ENCODE measurements around the gene CHPF2.
A peak's percentile ranks its signal among the peaks of the same experiment; 100 is the strongest.

Gene CHPF2

GRCh38 chr7:151207315-151207714 is 25.0 kb upstream of the CHPF2 start:
- no peak for DNase-seq

GRCh38 chr7:151207804-151208203 is 24.5 kb upstream of the CHPF2 start:
- DNase-seq, result no peak

DNA sequence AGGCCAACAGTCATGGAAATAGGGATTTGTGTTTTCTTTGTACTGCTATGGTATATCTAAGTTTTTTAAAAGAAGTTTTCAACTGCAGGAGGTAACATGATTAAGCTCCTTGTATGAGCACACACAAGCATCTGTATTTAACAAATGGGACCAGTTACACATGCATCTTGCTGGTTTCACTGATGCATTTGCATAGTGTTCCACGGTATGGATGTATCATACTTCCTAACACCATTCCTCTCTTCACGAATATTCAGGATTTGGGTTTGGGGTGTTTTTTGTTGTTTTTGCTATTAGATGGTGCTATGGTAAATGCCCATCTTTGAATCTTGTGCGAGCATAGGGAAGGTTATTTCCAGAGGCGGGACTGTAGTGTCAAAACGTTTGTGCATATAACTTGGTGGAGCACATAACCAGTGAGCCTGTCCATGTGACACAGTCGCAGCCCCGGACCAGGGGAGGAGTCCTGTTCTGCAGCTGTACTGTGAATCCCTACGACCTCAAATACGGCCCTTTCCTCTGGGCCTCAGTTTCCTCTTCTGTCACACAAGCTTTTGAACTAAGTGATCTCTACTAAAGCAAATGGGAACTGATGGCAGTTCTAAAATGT is 23.9 kb upstream of the CHPF2 start:
- DNase-seq, result no peak

GRCh38 chr7:151209588-151209987 is 22.7 kb upstream of the CHPF2 start:
- DNase-seq, result no peak

DNA sequence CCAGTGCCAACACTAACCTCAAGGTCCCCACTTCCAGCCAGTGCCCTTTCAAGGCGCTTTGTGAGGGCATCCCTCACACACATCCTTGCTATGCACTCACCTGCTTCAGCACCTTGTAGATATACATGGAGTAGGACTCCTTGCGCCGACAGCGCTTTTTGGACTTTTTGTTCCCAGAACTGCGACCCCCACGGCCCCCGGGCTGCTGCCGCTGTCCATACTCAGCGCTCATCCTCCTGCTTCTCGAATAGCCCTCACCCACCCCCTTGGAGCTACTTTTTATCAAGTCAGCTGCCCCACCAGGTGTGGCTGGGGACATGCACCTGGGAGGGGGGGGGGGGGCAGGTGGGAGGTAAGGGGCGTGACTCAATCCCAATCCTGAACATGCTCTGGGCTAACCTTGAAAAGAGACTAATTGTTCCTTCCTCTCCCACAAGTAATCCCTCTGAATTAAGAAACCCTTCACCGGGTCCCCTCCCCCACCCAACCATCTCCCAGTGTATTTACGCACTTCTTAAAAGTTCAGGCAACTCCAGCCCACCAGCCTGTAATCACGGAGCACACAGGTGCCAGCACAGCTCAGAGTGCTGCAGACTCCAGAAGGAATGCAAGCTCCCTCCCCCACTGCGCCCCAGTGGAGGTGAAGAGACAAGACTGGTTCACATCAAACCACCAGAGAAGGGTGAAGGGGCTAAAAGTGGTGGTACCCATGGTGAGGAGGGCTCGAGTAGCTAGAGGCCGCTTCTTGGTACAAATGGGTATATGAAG is 22.0 kb upstream of the CHPF2 start, which contains the start of gene H2BK1:
Gene H2BK1, minus strand, starts transcription at position 402 of the 768 bp plus-strand sequence. Its CDS starts 170 bp downstream, at position 232.
- DNase-seq, result no peak

GRCh38 chr7:151211155-151211772 is 21.0 kb upstream of the CHPF2 start:
- no peak for DNase-seq

DNA sequence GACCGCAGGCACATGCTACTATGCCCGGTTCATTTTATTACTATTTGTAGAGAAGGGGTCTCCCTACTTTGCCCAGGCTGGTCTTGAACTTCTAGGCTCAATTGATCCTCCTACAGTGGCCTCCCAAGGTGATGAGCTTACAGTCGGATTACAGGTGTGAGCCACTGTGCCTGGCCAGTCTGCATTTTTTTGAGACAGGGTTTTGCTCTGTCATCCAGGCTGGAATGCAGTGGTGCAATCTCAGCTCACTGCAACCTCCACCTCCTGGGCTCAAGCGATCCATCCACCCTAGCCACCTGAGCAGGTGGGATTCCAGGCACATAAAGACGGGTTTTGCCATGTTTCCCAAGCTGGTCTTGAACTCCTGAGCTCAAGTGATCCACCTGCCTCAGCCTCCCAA is 19.7 kb upstream of the CHPF2 start:
- no peak for DNase-seq

GRCh38 chr7:151213826-151214225 is 18.5 kb upstream of the CHPF2 start:
- no peak for DNase-seq

GRCh38 chr7:151215396-151215795 is 16.9 kb upstream of the CHPF2 start:
- no peak for DNase-seq

- DNase-seq, result no peak
Observed at GRCh38 chr7:151218170-151218569, 14.1 kb upstream of the CHPF2 start.

DNA sequence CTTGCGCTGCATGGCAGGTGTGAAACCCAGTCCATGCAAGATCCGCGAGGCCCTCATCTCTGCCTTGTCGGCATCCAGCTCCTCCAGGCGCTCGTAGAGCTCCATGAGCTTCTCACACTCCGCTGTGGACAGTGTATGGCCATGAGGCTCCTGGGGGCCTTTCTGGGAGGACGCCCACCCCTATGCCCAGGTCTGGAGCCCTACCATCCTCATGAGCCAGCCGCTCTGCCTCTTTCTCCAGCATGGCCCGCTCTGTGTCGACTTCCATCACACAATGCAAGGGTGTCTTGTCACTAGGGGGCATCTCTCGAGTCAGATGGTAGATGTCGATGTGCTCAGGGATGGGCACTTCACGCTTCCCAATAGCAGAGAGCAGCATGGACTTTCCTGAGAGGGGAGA is 8.6 kb upstream of the CHPF2 start:
- DNase-seq, result no peak

GRCh38 chr7:151225948-151226510 is 6.3 kb upstream of the CHPF2 start:
- DNase-seq, result no peak

DNA sequence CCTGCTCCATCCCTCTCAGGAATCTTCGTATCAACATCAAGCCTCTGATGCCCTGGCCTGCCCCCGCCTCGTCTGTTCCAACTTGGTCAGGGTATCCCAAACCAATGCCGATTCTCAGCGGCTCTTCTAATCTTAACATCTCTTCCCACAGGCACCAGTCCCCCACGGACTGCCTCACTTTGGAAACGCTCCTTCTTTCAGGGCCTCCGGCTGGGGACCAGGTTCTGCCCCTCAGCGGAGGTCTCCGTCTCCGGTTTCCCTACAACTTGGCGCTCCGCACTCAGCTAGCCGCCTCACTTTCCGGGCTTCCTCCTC is 5.8 kb upstream of the CHPF2 start:
- no peak for DNase-seq

DNA sequence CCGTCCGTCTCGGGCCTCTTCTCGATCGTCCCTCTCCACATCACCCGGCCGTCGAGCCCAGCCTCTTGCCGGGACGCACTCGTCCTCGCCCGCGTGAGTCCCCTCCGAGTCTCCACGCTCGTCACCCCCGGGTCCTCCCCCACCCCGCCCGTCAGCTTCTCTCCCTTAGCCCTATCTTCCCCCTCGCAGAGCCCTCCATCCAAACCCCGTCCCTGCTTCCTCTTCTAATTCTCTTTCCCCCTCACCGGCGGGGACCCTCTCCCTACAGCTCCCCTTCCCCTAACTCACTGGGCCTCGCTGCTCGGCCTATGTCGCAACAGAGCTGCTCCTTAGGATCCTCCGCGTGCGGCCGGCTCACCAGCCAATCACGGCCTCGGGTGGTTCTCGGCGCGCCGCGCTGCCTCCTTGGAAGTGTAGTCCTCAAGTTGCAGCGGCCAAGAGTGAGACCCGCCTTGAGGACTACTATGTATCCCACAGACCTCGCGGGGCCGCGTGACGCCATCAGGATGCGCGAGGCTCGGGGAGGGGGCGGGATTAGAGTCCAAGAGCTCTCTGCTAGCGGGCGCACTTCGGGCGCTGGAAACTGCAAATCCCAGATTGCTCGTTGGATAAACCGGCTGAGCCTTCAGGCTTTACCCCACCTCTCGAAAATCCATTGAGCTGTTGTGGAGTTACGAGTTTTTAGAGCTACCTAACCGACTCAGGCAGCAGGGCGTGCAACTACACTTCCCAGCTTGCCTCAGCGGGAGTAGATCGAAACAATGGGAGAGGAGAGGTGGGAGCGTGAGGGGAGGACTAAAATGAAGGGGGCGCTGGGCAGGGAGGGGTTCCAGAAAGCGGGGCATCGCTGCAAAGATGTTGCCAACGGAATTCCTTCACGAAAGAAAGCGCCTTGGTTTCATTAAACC is 5.2 kb upstream of the CHPF2 start, which contains the start of gene ABCF2:
Gene ABCF2, minus strand, starts transcription at position 331 of the 908 bp plus-strand sequence. CDS start 747 bp downstream, outside the sequence.
- DNase-seq, result peak; percentile 98 to 99

DNA sequence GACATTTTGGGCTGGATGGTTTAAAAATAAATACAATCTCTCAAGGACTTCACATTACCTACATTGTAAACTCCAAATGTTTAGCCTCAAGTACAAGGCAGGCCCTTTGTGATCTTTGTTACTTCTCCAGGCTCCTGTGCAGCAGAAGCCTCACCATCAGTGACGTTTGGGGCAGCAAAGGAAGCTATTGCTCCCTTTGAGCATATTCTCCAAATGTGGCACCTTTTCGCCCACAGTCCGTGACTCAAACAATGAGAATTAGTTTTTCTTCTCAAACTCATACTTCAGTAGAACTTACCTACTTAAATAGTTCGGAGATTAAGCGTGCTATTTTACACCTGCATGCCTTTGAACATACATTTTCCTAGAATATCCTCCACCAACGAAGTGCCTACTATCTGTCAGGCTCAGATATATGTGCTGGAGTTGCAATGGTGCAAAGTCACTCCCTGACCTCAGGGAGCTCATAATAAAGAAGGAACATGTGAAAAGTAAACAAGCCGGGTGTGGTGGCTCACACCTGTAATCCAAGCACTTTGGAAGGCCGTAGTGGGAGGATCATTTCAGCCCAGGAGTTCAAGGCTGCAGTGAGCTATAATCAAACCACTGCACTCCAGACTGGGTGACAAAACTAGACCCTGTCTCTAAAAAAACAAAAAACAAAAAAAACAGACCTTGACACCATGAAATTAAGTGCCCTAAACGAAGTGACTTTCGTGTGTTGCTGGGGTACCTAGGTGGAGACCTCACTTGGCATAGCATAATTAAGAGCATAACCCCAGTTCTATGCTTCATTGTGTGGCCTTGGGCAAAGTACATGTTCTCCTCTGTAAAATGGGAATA is 4.0 kb upstream of the CHPF2 start:
- DNase-seq, result no peak

- DNase-seq, result no peak
Observed at GRCh38 chr7:151229249-151229648, 3.0 kb upstream of the CHPF2 start.

DNA sequence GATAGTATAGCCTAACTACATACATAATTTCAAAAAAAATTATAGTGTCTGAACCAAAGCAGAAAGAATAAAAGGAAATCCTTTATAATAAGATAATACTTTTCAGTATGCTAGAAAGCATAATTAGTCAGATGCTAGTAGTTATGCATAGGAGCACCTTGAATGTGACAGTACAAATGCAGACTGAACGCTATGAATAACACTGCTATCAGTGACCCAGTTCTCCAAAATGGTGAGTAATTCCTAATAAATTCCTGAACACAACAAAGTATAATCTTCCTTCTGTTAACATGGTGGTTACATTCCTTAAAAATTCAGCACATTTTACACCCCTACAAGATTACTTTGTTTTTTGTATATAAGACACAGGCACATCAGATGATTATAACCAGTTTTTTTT is 1.2 kb upstream of the CHPF2 start:
- DNase-seq, result no peak

GRCh38 chr7:151232917-151233701 is 826 bp downstream of the CHPF2 start:
- peak in 1 of 2 experiments; percentile 6 for DNase-seq

GRCh38 chr7:151233804-151234203 is 1.5 kb downstream of the CHPF2 start:
- no peak for DNase-seq

GRCh38 chr7:151235091-151235787 is 3.0 kb downstream of the CHPF2 start:
- no peak for DNase-seq
